T-cell (primary cell): ENCODE measurements around the gene LRRK1. TPM values are rescaled to one million over a fixed set of nuclear protein-coding genes. Genes with fewer than 3 reads are reported as not detected.

Experiments
- ATAC-seq, 4 experiments: fragments of 200-7000 bp in 3 of 4; fragments of 150-1000 bp in 1 of 4; cut with Tn5 transposase; replicated peaks in 1 of 4; 1 replicate in 3 of 4; 2 replicates in 1 of 4; pipeline ENCODE4 v1.10.0; 2021; ENCODE audit warnings: moderate library complexity in 3 of 4, mild to moderate bottlenecking in 2 of 4, moderate number of reproducible peaks in 1 of 4
- CTCF ChIA-PET, 2 donors: fragments of 300-600 bp; sonication (Branson Sonifier 250); formaldehyde crosslinking; loops; one replicate each; lab custom pipeline; 2022; ENCODE audit warnings: antibody characterized with exemption in 2 of 2; lab: Charles Lee
- POLR2A ChIA-PET, 2 donors: fragments of 300-600 bp; sonication (Branson Sonifier 250); formaldehyde crosslinking; loops; one replicate each; lab custom pipeline; 2022; ENCODE audit warnings: antibody characterized with exemption in 2 of 2; lab: Charles Lee
- DNase-seq, 35 experiments: peaks; one replicate each; pipeline versions ENCODE4 v3.0.0 to v3.0.0-alpha.2; 2013 to 2023
- H3K27ac ChIP-seq: one replicate; pipeline ENCODE4 v1.5.1; 2013; ENCODE audit warnings: low read length
- H3K27me3 ChIP-seq, 2 experiments: replicated peaks in 1 of 2; 1 replicate in 1 of 2; 2 replicates in 1 of 2; pipeline versions ENCODE4 v1.6.1 to v1.7.0; 2013; ENCODE audit warnings: low read length in 1 of 2, mixed read lengths in 1 of 2; ENCODE audit not compliant: control insufficient read depth in 2 of 2, insufficient read depth in 2 of 2; ENCODE audit errors: extremely low read depth in 1 of 2
- H3K36me3 ChIP-seq, 2 donors: 1 replicate in 1 of 2; 2 replicates in 1 of 2; pipeline versions ENCODE4 v1.6.1 to v1.7.0; 2013; ENCODE audit warnings: low read length in 1 of 2; ENCODE audit not compliant: control insufficient read depth in 2 of 2, insufficient read depth in 1 of 2; ENCODE audit errors: extremely low read depth in 1 of 2
- H3K4me1 ChIP-seq, 2 experiments: 1 replicate in 1 of 2; 2 replicates in 1 of 2; pipeline versions ENCODE4 v1.6.1 to v1.7.0; 2013; ENCODE audit warnings: low read length in 2 of 2, mixed read lengths in 1 of 2; ENCODE audit not compliant: insufficient read depth in 2 of 2, control insufficient read depth in 1 of 2; ENCODE audit errors: extremely low read depth in 1 of 2
- H3K4me3 ChIP-seq, 2 donors: 1 replicate in 1 of 2; 2 replicates in 1 of 2; pipeline versions ENCODE4 v1.5.1 to v1.7.0; 2013; ENCODE audit warnings: mild to moderate bottlenecking in 2 of 2, low read length in 1 of 2, moderate library complexity in 1 of 2; ENCODE audit not compliant: control insufficient read depth in 1 of 2; ENCODE audit errors: extremely low read depth in 1 of 2
- H3K9me3 ChIP-seq: 2 replicates; pipeline ENCODE4 v1.7.0; 2013
- H3K27ac Mint-ChIP-seq, 2 donors: one replicate each; pipeline ENCODE4 v1.8.0; 2020 to 2021; ENCODE audit warnings: mild to moderate bottlenecking in 2 of 2, mixed read lengths in 2 of 2
- H3K27me3 Mint-ChIP-seq, 2 donors: one replicate each; pipeline ENCODE4 v1.8.0; 2021 to 2022; ENCODE audit warnings: mixed read lengths in 2 of 2
- H3K36me3 Mint-ChIP-seq: one replicate; pipeline ENCODE4 v1.8.0; 2021; ENCODE audit warnings: mixed read lengths
- H3K4me1 Mint-ChIP-seq, 3 donors: one replicate each; pipeline ENCODE4 v1.8.0; 2020 to 2022; ENCODE audit warnings: mixed read lengths in 3 of 3, mild to moderate bottlenecking in 1 of 3
- H3K4me3 Mint-ChIP-seq, 3 donors: one replicate each; pipeline ENCODE4 v1.8.0; 2020 to 2022; ENCODE audit warnings: mild to moderate bottlenecking in 3 of 3, mixed read lengths in 3 of 3, moderate library complexity in 3 of 3
- H3K9me3 Mint-ChIP-seq, 3 donors: one replicate each; pipeline ENCODE4 v1.8.0; 2020 to 2022; ENCODE audit warnings: mixed read lengths in 3 of 3
- WGBS: methylation state at CpG from one replicate; pipeline ENCODE4 v1.1.5; 2013; ENCODE audit warnings: missing lambda C conversion rate; ENCODE audit not compliant: insufficient coverage; 5-methylcytosine and 5-hydroxymethylcytosine counted together
- total RNA-seq, 35 experiments: library from RNA in 6 of 35; stranded (reverse) in 6 of 35; fragments of 120-200 nt in 1 of 35; gene quantifications; one replicate each; pipeline versions ENCODE4 v1.2.1 to v1.2.4 and lab custom pipeline; 2013 to 2026

The LRRK1 gene
- total RNA-seq, 5 donors from 2014 or later (not counting 1 experiment from before 2014, with no cell fraction given), result 1.1 to 2.0 (median 1.7) TPM

- no peaks in the 10 kb centered on the region for H3K36me3 ChIP-seq
- H3K27me3 ChIP-seq, result peaks cover 0 to 8% of the 10 kb centered on the region in 2 experiments
- H3K27ac Mint-ChIP-seq, result no peak overlapping the region
- H3K4me1 Mint-ChIP-seq, result no peaks in the 10 kb centered on the region
- H3K27ac ChIP-seq, result no peak overlapping the region
- no peak overlapping the region for H3K4me3 Mint-ChIP-seq
- no peaks in the 10 kb centered on the region for H3K4me1 ChIP-seq
- H3K27me3 Mint-ChIP-seq, result no peaks in the 10 kb centered on the region
- no peaks in the 10 kb centered on the region for H3K9me3 Mint-ChIP-seq
- POLR2A ChIA-PET, result no interaction called here
- no peak overlapping the region for H3K4me3 ChIP-seq
- no peaks in the 10 kb centered on the region for H3K9me3 ChIP-seq
- DNase-seq (no peak), ATAC-seq (no peak)
- 89% methylated on average over 29 of the region's 30 CpGs for WGBS
- no peaks in the 10 kb centered on the region for H3K36me3 Mint-ChIP-seq
- CTCF ChIA-PET, result no interaction called here
Measured at GRCh38 chr15:101063891-101064794, 145.0 kb downstream of the LRRK1 start.

DNA sequence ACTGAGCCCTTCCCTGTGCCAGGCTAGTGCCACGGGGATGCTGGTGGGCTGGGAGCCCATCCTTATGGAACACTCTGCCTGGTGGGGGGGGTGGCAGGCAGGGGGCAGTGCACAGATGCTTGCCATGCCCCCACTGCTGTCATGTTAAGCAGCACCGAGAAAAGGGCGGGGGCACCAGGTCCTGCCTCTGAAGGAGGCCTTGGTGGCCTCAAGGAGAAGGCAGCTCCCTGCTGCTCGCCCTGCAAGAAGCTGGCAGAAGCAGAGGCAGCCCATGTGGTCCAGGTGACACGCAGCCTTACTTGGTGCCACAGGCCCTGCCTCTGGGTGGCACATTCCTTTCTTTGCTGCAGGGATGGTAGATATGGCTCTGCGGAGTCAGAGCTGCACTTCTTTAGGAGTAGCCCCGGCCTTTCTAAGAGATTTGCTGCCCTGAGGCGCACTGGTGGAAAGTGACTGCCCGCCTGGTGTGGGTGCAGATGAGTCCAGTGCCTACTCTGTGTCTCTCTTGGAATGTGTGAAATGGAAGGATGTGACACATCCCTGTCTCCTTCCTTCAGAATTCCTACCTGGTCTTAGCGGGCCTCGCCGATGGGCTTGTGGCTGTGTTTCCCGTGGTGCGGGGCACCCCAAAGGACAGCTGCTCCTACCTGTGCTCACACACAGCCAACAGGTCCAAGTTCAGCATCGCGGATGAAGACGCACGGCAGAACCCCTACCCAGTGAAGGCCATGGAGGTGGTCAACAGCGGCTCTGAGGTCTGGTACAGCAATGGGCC lies 145.8 kb downstream of the LRRK1 start:
- Histone ChIP-seq H3K4me1 (no peaks in the 10 kb centered on the region), H3K4me3 (no peak overlapping the region), H3K27me3 (peaks cover 0 to 8% of the 10 kb centered on the region in 2 experiments), H3K27ac (no peak overlapping the region), H3K36me3 (no peaks in the 10 kb centered on the region), H3K9me3 (no peaks in the 10 kb centered on the region)
- Mint-ChIP-seq H3K27ac (no peak overlapping the region), H3K4me3 (no peak overlapping the region), H3K27me3 (no peaks in the 10 kb centered on the region), H3K9me3 (no peaks in the 10 kb centered on the region), H3K36me3 (no peaks in the 10 kb centered on the region), H3K4me1 (no peaks in the 10 kb centered on the region)
- ATAC-seq (no peak), DNase-seq (no peak)
- 90% methylated on average over 16 of the region's 19 CpGs for WGBS
- ChIA-PET CTCF (no interaction called here), POLR2A (no interaction called here)

DNA sequence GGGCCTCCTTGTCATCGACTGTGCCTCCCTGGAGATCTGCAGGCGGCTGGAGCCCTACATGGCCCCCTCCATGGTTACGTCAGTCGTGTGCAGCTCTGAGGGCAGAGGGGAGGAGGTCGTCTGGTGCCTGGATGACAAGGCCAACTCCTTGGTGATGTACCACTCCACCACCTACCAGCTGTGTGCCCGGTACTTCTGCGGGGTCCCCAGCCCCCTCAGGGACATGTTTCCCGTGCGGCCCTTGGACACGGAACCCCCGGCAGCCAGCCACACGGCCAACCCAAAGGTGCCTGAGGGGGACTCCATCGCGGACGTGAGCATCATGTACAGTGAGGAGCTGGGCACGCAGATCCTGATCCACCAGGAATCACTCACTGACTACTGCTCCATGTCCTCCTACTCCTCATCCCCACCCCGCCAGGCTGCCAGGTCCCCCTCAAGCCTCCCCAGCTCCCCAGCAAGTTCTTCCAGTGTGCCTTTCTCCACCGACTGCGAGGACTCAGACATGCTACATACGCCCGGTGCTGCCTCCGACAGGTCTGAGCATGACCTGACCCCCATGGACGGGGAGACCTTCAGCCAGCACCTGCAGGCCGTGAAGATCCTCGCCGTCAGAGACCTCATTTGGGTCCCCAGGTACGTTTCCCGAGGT lies 146.5 kb downstream of the LRRK1 start:
- Histone ChIP-seq H3K9me3 (no peaks in the 10 kb centered on the region), H3K27ac (no peak overlapping the region), H3K36me3 (no peaks in the 10 kb centered on the region), H3K27me3 (peaks cover 0 to 8% of the 10 kb centered on the region in 2 experiments), H3K4me1 (no peaks in the 10 kb centered on the region), H3K4me3 (no peak overlapping the region)
- ChIA-PET CTCF (no interaction called here), POLR2A (no interaction called here)
- no peaks in the 10 kb centered on the region for H3K36me3 Mint-ChIP-seq
- 83% methylated on average over 23 of the region's 28 CpGs for WGBS
- DNase-seq (no peak), ATAC-seq (no peak)
- H3K27me3 Mint-ChIP-seq, result no peaks in the 10 kb centered on the region
- H3K9me3 Mint-ChIP-seq, result no peaks in the 10 kb centered on the region
- H3K4me1 Mint-ChIP-seq, result peaks cover 0 to 3% (median 0%) of the 10 kb centered on the region in 3 donors
- no peak overlapping the region for H3K4me3 Mint-ChIP-seq
- no peak overlapping the region for H3K27ac Mint-ChIP-seq

DNA sequence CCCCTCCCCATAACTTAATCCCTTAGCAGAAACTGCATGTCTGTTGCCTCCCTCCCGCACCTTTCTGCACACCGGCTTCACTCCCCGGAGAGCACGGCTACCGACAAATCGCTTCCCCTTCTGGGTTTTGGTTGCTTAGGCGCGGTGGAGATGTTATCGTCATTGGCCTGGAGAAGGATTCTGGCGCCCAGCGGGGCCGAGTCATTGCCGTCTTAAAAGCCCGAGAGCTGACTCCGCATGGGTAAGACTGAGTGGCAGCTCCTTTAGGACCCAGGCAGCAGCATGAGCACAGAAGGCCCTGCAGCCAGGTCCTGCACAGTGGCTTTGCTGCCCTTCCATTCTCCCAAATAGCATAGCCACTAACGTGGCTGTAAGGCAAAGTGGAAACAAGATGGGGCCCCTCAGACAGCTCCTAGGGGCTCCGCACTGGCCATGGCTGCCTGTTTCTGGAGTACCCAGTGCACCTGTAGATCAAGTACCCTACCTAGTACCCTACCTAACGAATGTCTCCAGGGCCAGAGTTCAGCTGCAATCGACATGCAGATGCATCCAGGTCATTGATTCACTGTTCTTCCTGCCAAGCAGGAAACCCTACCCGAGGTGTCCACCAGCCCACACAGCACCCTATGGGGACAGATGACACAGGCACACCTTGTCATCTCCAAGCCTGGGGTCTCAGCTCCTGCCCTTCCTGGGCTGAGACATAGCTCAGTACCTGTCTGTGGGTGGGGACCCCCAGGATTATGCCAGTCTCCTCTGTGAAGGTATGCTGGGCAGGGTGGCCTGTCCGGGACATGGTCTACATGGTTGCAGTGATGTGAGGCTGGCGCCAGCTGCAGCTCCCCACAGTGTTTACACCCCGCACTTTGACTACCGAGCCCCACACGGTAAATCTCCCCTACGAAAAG lies 147.6 kb downstream of the LRRK1 start:
- Mint-ChIP-seq H3K36me3 (no peaks in the 10 kb centered on the region), H3K4me3 (no peak overlapping the region), H3K9me3 (no peaks in the 10 kb centered on the region), H3K27ac (no peak overlapping the region), H3K27me3 (no peaks in the 10 kb centered on the region), H3K4me1 (peaks cover 0 to 5% (median 0%) of the 10 kb centered on the region in 3 donors)
- peaks cover 0 to 4% of the 10 kb centered on the region in 2 experiments for H3K27me3 ChIP-seq
- H3K4me3 ChIP-seq, result no peak overlapping the region
- no peaks in the 10 kb centered on the region for H3K9me3 ChIP-seq
- CTCF ChIA-PET, result interaction anchor here in 1 of 2 donors (0.6 kb wide), 1 partner anchor 189 kb away, joined by 4 read pairs; no protein-coding TSS in a partner anchor
- DNase-seq, result no peak
- no peak for ATAC-seq
- no peak overlapping the region for H3K27ac ChIP-seq
- H3K4me1 ChIP-seq, result no peaks in the 10 kb centered on the region
- WGBS, result 84% methylated on average over 18 of the region's 26 CpGs
- H3K36me3 ChIP-seq, result no peaks in the 10 kb centered on the region
- POLR2A ChIA-PET, result no interaction called here

DNA sequence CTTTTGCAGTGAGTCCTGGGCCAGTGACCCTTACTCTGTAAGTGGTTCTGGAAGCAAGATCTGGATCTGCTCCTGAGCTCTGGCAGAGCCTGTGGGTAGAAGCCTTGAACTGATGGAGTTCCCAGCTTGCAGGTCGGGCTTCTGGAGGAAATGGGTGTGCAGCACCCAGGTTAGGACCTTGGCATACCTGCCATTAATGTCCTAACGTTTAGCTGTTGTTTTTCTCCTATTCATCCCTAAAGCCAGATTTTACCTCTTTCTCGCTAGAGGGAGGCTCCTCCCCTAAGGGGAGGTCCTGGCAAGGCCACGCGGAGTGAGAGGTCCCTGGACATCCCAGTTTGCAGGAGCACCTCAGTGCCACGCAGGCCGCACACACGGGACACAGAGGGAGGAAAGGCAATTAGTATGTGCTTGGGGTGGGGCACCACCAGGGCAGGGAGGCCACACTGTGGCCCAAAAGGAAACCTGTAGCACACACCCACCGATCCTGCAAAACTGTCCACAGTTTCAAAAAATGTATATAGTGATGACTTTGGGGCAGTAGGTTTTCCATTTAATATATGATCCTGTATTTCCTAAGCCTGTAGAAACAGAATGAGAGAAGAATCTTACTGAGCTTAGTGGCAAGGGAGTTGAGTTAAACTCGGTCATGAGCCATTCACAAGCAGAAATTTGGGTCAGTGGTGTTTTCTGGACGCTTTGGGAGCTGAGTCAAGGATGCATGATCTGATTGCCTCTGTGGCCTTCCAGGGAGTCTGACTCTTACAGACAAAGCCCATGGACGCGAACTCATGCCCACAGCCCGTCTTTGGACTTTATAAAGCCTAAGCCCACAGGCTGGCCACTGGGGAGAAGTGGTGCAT lies 148.7 kb downstream of the LRRK1 start:
- ChIA-PET POLR2A (no interaction called here), CTCF (interaction anchor here in 1 of 2 donors (0.6 kb wide), 1 partner anchor 188 kb away, joined by 4 read pairs; no protein-coding TSS in a partner anchor)
- Histone ChIP-seq H3K9me3 (no peaks in the 10 kb centered on the region), H3K4me3 (no peak overlapping the region), H3K4me1 (no peaks in the 10 kb centered on the region), H3K27me3 (peaks cover 0 to 4% of the 10 kb centered on the region in 2 experiments), H3K27ac (no peak overlapping the region), H3K36me3 (no peaks in the 10 kb centered on the region)
- H3K9me3 Mint-ChIP-seq, result no peaks in the 10 kb centered on the region
- ATAC-seq (no peak), DNase-seq (no peak)
- WGBS, result 81% methylated on average over 7 of the region's 14 CpGs
- no peak overlapping the region for H3K4me3 Mint-ChIP-seq
- no peaks in the 10 kb centered on the region for H3K27me3 Mint-ChIP-seq
- no peaks in the 10 kb centered on the region for H3K36me3 Mint-ChIP-seq
- peaks cover 0 to 5% (median 0%) of the 10 kb centered on the region in 3 donors for H3K4me1 Mint-ChIP-seq
- H3K27ac Mint-ChIP-seq, result no peak overlapping the region
